Keratinocyte (primary cell): Measurements from ENCODE around the gene ZDHHC22.

Experiments used
- CTCF ChIP-seq, 3 experiments: IDR thresholded peaks in 1 of 3; conservative IDR thresholded peaks in 1 of 3; optimal IDR thresholded peaks in 1 of 3; 2 replicates in 2 of 3; 3 replicates in 1 of 3; pipeline versions ENCODE3 to v1.5.1; 2011; ENCODE audit warnings: low read length in 3 of 3, mild to moderate bottlenecking in 3 of 3, moderate library complexity in 2 of 3, control low read depth in 1 of 3, inconsistent platforms in 1 of 3; ENCODE audit not compliant: insufficient read depth in 2 of 3; ENCODE audit errors: extremely low read depth in 1 of 3
- EZH2 ChIP-seq: IDR thresholded peaks from one replicate; pipeline ENCODE4 v1.6.1; 2012; ENCODE audit warnings: inconsistent platforms, mild to moderate bottlenecking, low read length, moderate library complexity

GRCh38 chr14:77178656-77179055, 37.1 kb upstream of the ZDHHC22 start:
- no peak for TF ChIP-seq CTCF (optimal IDR thresholded peaks at IDR 0.05 in 1 of 3, IDR thresholded peaks at IDR 0.05 in 1 of 3, conservative IDR thresholded peaks at IDR 0.05 in 1 of 3; ENCODE audit: extremely low read depth in 1 of 3, insufficient read depth in 2 of 3, low read length in 3 of 3)
- TF ChIP-seq EZH2: no peak
